Testis (tissue), 3 donors: ENCODE measurements around the gene LAMA1. TPM values are rescaled to one million over a fixed set of nuclear protein-coding genes. Genes with fewer than 3 reads are reported as not detected.
A peak's percentile ranks its signal among the peaks of the same experiment; 100 is the strongest.

Experiments used
- DNase-seq: peaks from one replicate; pipeline ENCODE4 v3.0.0-alpha.2; 2019
- H3K27ac ChIP-seq, 2 donors: fragments of 200-600 bp; sonication (generic); one replicate each; pipeline ENCODE4 v1.5.1; 2019
- H3K27me3 ChIP-seq: fragments of 200-600 bp; sonication (generic); one replicate; pipeline ENCODE4 v1.5.1; 2019
- H3K36me3 ChIP-seq: fragments of 200-600 bp; sonication (generic); one replicate; pipeline ENCODE4 v1.5.1; 2017; ENCODE audit warnings: low read depth; ENCODE audit errors: missing control alignments
- H3K4me1 ChIP-seq: fragments of 200-600 bp; sonication (generic); one replicate; pipeline ENCODE4 v1.5.1; 2019
- H3K4me3 ChIP-seq, 2 donors: fragments of 200-600 bp; sonication (generic); one replicate each; pipeline ENCODE4 v1.5.1; 2017 to 2019
- H3K9me3 ChIP-seq: fragments of 200-600 bp; sonication (generic); one replicate; pipeline ENCODE4 v1.5.1; 2017
- POLR2A ChIP-seq: fragments of 450-650 bp; IDR thresholded peaks from one replicate; pipeline ENCODE4 v1.6.1; 2017; ENCODE audit warnings: antibody characterized with exemption, mild to moderate bottlenecking, moderate library complexity
- WGBS, 2 donors: methylation state at CpG; one replicate each; pipeline ENCODE4 v1.1.5; 2018; 5-methylcytosine and 5-hydroxymethylcytosine counted together
- intact Hi-C: fragments of 100-400 bp; cut with DNase I; formaldehyde crosslinking; loops from one replicate; pipeline ENCODE4 v1.15.1; 2023; ENCODE audit warnings: low total_unique reads
- polyA plus RNA-seq: library from polyadenylated mRNA; stranded (reverse); fragments of 350-450 nt; fragmentation: Illumina TruSeq; extraction: RNeasy Lipid Tissue Mini Kit (QIAGEN cat#74804); gene quantifications from one replicate; pipeline ENCODE4 v1.2.3, GENCODE V29; 2014; ENCODE audit warnings: low read depth, low replicate concordance; ENCODE audit not compliant: insufficient read depth
- total RNA-seq, 2 donors: library from RNA; depleted of rRNA; stranded (reverse); fragments of >200 nt; gene quantifications; one replicate each; pipeline ENCODE4 v1.2.3, GENCODE V29; 2016
- TF ChIP-seq, protein P1 (sequence below), 3 experiments: fragments of 450-650 bp in 2 of 3; fragments of 200-600 bp in 1 of 3; sonication (generic) in 1 of 3; IDR thresholded peaks; one replicate each; pipeline ENCODE4 v1.5.1; 2016 to 2019; ENCODE audit warnings: antibody characterized with exemption in 3 of 3, mild to moderate bottlenecking in 2 of 3, moderate library complexity in 1 of 3

Gene LAMA1
- total and polyA plus RNA-seq, 3 donors from 2014 or later: 35.7 to 146 (median 141) TPM

DNA sequence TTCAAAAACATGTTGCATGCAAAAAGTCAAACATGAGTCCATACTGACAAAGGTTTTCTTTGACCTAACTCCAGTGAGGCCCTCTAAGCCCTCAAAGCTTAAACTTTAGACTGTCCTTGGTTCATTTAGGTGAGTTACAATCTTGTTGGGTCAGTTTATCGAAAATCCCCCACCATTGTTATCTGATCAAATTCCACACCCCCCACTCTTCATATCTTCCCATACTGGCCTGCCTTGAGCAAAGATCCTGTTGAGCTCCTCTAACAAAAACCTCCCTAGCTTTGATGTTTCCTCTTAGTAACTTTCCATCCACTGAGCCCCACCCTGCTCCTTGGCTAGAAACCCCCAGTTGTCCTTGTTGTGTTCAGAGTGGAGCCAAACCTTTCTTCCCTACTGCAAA lies 194.4 kb downstream of the LAMA1 start:
- Histone ChIP-seq H3K4me3 (no peak overlapping the region), H3K27ac (no peak overlapping the region), H3K4me1 (peaks cover 5% of the 10 kb centered on the region), H3K36me3 (no peaks in the 10 kb centered on the region), H3K9me3 (no peaks in the 10 kb centered on the region), H3K27me3 (no peaks in the 10 kb centered on the region)
- no peak for TF ChIP-seq POLR2A
- TF ChIP-seq, protein P1, sequence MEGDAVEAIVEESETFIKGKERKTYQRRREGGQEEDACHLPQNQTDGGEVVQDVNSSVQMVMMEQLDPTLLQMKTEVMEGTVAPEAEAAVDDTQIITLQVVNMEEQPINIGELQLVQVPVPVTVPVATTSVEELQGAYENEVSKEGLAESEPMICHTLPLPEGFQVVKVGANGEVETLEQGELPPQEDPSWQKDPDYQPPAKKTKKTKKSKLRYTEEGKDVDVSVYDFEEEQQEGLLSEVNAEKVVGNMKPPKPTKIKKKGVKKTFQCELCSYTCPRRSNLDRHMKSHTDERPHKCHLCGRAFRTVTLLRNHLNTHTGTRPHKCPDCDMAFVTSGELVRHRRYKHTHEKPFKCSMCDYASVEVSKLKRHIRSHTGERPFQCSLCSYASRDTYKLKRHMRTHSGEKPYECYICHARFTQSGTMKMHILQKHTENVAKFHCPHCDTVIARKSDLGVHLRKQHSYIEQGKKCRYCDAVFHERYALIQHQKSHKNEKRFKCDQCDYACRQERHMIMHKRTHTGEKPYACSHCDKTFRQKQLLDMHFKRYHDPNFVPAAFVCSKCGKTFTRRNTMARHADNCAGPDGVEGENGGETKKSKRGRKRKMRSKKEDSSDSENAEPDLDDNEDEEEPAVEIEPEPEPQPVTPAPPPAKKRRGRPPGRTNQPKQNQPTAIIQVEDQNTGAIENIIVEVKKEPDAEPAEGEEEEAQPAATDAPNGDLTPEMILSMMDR (IDR thresholded peaks at IDR 0.05): no peak
- no peak for DNase-seq
- intact Hi-C loops: no loop called here
- 86 to 92% methylated on average over 1 of the region's 1 CpG for WGBS, 2 donors

DNA sequence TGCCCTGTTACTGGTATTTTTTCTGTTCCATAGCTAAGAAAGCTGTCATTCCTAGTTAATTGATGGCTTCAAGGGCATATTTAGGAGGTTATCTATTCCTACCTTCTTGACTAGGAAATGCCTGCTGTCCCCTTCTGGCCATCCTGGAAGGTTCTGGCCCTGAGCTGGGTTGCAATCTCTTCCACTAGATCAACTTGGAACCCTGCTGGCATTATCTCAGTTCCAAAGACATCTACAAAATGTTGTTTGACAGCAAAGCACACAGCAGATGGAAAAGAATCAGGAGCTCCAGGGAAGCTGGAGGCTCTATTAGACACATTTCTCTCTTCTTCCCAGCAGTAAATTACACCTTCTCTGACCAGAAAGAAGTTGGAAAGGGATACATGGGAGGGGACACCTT lies 196.0 kb downstream of the LAMA1 start:
- no peak for DNase-seq
- H3K36me3 ChIP-seq: no peaks in the 10 kb centered on the region
- intact Hi-C loops: no loop called here

DNA sequence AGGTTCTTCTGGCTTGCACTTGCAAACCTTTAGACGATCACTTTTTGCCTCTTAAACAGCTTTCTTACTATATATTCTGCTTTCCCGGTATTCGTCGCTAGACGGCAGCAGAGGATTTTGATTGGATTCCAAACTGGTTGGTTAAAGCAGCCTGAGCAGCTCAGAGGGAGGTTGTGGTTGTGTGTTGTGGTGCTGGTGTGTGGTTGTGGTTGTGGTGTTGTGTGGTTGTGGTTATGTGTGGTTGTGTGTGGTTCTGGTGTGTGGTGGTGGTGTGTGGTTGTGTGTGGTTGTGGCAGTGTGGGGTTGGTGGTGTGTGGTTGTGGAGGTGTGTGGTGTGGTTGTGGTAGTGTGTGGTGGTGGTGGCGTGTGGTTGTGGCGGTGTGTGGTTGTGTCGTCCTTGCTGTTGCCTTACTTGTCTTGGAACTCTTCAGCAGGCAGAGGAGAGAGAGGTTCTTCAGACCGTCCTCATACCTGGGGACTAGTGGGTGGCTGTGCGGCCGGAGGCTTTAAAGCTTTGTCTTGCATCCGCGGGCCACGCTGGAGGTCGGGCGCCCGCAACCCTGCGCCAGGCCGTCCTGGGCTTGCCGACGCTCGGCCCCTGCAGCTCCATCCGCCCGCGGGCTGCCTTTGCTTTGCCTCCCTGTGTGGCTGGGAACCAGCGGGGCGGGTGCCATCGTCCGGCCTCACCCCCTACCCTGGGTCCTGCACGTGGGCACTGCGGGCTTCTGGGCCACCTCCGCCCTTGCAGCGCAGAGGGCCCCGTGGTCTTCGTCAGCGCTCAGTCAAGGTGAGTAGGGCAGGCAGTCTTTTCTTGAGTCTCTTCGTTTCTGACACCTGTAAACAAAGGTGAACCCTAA lies 197.3 kb downstream of the LAMA1 start:
- intact Hi-C loops: no loop called here
- H3K36me3 ChIP-seq: no peaks in the 10 kb centered on the region
- H3K27ac ChIP-seq: no peak overlapping the region
- 52 to 53% methylated on average over 17 to 37 of the region's 37 CpGs for WGBS, 2 donors
- no peak for TF ChIP-seq POLR2A
- TF ChIP-seq, protein P1 (IDR thresholded peaks at IDR 0.05): peak; percentile 34 to 64 (median 57)
- no peaks in the 10 kb centered on the region for H3K9me3 ChIP-seq
- no peaks in the 10 kb centered on the region for H3K27me3 ChIP-seq
- no peaks in the 10 kb centered on the region for H3K4me1 ChIP-seq
- H3K4me3 ChIP-seq: peak overlapping the region in 1 of 2 donors; percentile 24
- DNase-seq: peak; percentile 82

More for the DNA sequence above, 196.0 kb downstream of the LAMA1 start:
- Histone ChIP-seq H3K27ac (no peak overlapping the region), H3K4me1 (no peaks in the 10 kb centered on the region), H3K9me3 (no peaks in the 10 kb centered on the region), H3K4me3 (no peak overlapping the region), H3K27me3 (no peaks in the 10 kb centered on the region)
- no peak for TF ChIP-seq POLR2A
- TF ChIP-seq, protein P1 (IDR thresholded peaks at IDR 0.05): no peak

DNA sequence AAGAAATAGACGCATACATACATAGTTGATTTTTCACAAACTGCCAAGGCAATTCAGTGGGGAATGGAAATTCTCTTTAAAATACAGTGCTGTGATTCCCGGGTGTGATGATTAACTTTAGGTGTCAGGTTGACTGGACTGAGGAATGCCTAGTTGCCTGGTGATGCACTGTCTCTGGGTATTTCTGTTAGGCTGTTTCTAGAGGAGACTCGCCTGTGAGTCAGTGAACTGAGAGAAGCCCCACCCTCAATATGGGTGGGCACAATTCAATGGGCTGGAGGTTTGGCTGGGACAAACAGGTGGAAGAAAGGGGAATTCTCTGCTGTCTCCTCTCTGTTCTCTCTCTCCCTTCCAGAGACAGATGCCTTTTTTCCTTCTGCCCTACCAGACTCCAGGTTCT lies 200.5 kb downstream of the LAMA1 start:
- DNase-seq: no peak
- Histone ChIP-seq H3K27me3 (no peaks in the 10 kb centered on the region), H3K27ac (no peak overlapping the region), H3K36me3 (no peaks in the 10 kb centered on the region), H3K4me1 (no peaks in the 10 kb centered on the region), H3K4me3 (no peak overlapping the region), H3K9me3 (no peaks in the 10 kb centered on the region)
- intact Hi-C loops: no loop called here
- no peak for TF ChIP-seq POLR2A
- TF ChIP-seq, protein P1 (IDR thresholded peaks at IDR 0.05): no peak
- WGBS, 2 donors: 86 to 91% methylated on average over 3 of the region's 3 CpGs
